ENCODE results near the gene YWHAB.

Gene YWHAB

DNA sequence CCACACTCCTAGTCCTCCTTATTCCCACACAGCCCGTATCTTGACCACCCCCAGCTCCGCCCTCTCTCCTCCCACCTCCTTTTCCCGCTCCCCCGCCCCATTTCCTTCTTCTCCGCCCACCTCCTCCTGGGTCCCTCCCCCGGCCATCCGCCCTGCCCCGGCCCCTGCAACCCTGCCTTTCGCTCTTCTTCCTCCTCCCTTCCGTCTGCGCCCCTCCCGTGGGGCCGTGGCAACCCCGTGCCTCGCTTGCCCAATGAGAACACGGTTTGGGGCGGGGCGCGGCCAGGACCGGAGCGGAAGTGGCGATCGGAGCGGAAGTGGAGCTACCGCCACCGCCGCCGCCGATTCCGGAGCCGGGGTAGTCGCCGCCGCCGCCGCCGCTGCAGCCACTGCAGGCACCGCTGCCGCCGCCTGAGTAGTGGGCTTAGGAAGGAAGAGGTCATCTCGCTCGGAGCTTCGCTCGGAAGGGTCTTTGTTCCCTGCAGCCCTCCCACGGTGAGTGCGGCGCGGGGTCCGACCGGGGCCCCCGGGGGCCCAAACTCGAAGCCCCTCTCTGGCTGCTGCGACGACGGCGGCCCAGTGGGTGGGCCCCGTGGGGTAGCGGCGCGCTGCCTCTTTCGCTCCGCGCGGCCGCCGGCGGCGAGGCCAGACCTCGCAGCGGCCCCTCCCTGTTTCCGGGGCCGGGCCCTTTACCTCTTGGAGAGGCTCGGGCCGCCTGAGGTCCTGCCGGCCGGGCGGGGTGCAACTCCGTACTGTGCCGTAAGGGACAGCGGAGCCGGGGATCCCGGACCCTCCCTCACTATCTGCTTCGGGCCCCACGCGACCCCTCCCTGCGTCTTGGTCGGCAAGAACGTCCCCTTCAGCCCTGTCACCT lies at the start of gene YWHAB:
YWHAB (plus strand) TSS at position 314 of the 874 bp plus-strand sequence. CDS start 15,829 bp downstream, outside the sequence.
- no peak for TF ChIP-seq ZNF274 (IDR thresholded peaks at IDR 0.05; ENCODE audit: low read depth, low read length)
- peak within 1 kb of the TSS; percentile 98 for H3K4me3 ChIP-seq (ENCODE audit: low read length)

DNA sequence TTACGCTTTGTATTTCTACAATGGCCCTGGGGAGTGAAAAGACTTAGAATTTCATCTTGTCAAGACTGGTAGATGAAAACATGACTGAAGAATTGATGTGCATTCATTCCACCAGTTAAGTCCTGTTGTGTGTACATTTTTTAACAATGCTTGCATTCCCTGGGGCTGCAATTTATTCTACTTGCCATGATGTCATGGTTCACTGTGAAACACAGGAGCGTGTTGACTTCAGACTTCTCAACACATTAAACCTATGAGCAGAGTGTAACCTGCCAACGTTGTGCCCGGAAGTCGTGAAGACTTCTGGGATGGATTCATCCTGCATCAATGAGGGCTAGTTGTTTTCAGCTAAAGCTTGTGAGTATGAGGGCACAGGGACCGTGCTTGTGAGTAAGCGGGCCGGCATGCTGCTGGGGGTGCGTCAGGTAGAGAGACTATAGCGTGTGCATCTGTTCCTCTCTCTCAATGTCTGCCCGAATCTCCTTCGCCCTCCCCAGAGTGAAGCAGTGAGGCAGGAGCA lies 48.8 kb upstream of the YWHAB start:
- H3K4me3 ChIP-seq (ENCODE audit: low read length): no peak overlapping the region
- TF ChIP-seq ZNF274 (IDR thresholded peaks at IDR 0.05; ENCODE audit: low read depth, low read length): no peak

DNA sequence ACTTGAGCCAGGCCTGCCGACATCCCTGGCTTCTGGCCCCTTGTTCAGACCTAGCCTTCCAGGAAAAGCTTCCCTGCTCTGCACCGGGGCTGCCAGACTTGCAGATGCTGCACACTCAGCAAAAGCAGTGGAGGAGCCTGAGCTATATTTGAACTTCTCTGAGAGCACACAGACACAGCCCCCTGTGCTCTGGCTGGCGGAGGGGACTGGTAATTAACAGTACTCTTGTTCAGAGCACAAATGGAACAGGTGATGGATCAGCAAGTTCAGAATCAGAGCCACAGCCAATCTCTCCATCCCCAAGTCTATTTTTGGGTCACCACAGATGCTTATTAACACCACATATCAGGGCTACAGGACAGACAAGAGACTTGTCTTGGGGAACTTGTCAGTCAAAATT lies 47.6 kb upstream of the YWHAB start:
- no peak overlapping the region for H3K4me3 ChIP-seq (ENCODE audit: low read length)

DNA sequence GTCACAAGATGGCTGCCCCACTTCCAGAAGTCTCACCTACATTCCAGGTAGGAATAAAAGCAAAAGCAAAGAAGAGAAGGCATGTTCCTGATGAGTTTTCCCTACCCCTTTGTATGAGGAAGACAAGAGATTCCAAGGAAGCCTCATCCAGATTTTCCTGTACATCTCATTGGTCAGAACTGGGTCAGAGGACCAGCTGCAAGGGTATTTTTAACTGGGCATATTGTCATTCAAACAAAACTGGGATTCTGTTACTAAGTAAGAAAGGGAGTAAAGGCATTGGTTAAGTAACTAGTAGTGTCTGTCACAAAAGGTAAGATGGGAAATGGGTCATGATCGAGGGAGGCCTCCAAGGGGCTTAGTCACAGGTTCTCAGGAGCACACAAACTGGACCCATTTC lies 47.0 kb upstream of the YWHAB start:
- no peak for TF ChIP-seq ZNF274 (IDR thresholded peaks at IDR 0.05; ENCODE audit: low read depth, low read length)
- no peak overlapping the region for H3K4me3 ChIP-seq (ENCODE audit: low read length)

More for the DNA sequence above, 47.6 kb upstream of the YWHAB start:
- TF ChIP-seq ZNF274 (IDR thresholded peaks at IDR 0.05; ENCODE audit: low read depth, low read length): no peak

DNA sequence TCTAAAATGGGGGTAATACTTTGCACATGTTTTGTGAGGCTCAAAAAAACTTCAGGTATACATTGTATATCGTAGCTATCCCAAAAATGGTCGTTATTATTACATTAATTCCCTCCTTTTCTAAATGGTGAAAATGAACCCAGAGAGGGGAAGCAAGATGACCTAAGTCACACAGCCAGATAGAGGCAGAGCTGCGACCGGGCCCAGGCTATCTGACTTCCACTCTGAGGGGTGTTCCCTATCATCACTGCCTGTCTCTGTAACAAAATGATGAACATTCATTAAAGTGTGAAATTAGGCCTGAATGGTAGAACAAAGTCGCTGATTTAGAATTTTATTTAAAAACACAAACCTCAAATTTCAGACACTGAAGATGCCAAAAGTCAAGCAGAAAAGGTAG lies 46.0 kb upstream of the YWHAB start:
- H3K4me3 ChIP-seq (ENCODE audit: low read length): no peak overlapping the region
- TF ChIP-seq ZNF274 (IDR thresholded peaks at IDR 0.05; ENCODE audit: low read depth, low read length): no peak

DNA sequence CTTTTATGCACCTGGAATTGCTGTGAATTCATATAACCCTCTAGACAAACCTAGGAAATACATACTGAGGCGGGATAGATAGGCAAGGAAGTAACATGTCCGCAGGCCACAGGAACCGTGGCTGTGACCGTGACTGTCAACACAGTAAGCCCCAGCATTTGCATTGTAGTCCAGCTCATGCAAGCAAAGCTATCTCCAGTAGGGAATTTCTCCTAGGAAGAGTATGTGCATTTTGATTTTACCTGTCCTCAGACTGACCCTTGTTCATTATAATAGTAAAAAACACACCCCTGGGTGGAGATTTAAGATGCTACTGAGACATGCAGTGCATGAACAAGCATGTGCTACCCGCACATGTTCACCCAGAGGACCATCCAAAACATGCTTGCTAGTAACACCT lies 44.7 kb upstream of the YWHAB start:
- no peak overlapping the region for H3K4me3 ChIP-seq (ENCODE audit: low read length)
- TF ChIP-seq ZNF274 (IDR thresholded peaks at IDR 0.05; ENCODE audit: low read depth, low read length): no peak

DNA sequence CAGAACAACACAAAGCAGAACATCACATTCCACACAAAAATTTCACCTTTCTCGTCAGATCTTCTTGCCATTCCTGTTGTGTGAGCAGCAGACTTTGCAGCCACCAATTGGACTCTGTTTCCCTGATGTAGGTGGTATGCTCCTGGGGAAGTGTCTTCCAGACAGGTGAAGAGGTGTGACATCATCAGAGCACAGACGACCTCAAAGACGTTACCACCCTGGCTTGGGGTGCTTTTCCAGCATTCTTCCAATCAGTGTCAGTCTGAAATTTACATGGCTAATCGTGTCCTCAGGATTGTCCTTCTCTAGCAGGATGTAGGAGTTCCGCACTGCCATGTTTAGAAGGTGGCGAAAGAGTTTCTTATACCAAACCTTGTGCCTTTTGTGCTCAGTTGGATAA lies 43.5 kb upstream of the YWHAB start:
- H3K4me3 ChIP-seq (ENCODE audit: low read length): no peak overlapping the region
- no peak for TF ChIP-seq ZNF274 (IDR thresholded peaks at IDR 0.05; ENCODE audit: low read depth, low read length)

DNA sequence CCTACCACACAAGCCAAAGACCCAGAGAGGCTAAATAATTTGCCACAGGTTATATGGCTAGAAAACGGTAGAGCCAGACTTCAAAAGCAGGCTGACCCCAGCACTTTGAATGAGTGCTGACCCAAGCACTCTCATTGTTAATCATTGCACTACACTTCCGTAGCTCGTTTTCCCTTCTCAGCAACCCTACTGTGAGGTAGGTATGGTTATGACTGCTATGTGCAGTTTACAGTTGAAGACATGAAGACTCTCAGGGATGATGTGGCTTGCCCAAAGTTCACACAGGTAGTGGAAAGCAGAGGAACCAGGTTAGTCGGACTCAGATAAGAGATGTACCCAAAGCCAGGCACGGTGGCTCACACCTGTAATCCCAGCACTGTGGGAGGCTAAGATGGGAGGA lies 41.6 kb upstream of the YWHAB start:
- no peak for TF ChIP-seq ZNF274 (IDR thresholded peaks at IDR 0.05; ENCODE audit: low read depth, low read length)
- no peak overlapping the region for H3K4me3 ChIP-seq (ENCODE audit: low read length)

DNA sequence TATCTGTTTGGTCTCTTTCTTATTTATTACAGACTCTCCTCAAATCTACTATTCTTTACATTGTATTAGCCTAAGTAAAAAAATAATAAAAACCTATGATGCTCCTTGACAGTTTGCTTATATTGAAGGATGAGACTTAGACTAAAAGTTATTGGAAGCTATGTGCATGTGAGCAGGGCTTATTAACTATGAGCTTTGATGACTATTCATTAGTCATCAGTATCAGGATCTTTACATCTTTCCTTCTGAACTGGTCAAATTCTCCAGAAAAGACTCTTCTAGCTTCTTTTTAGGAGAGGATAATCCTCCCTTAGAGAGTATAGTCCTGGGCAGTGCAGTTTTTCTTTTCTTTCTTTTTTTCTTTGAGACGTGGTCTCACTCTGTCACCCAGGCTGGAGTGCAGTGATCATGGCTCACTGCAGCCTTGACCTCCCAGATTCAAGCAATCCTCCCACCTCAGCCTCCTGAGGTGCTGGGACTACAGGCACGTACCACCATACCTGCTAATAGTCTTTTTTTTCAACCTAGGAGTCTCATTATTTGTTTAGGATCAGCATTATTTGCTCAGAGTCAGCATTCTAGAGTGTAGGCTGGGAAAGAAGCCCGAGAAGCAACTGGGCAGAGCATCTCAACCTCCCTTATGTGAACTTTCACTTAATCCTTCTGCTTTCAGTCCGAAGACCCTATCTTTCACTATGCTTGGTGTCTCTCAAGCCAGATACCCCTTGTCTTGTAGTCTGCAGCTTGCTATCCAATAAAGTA lies 37.1 kb upstream of the YWHAB start:
- no peak for TF ChIP-seq ZNF274 (IDR thresholded peaks at IDR 0.05; ENCODE audit: low read depth, low read length)
- H3K4me3 ChIP-seq (ENCODE audit: low read length): no peak overlapping the region

DNA sequence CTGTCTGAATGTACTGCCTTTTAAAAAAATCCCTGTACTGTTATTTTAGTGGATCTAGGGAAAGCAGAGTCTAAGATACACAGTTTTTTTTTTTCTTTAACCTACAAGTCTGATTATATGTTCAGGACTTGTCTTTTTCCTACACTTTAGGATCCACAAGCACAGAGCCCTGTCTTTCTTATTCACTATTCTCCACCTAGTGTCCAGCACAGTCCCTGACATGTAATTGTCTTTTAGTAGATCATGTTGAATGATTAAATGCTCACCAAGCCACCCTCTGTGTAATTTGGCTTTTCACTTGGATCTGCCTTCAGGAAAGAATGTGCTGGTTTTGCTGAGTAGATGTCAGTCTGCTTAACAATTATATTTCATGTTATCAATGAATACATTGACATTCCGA lies 35.8 kb upstream of the YWHAB start:
- no peak for TF ChIP-seq ZNF274 (IDR thresholded peaks at IDR 0.05; ENCODE audit: low read depth, low read length)
- H3K4me3 ChIP-seq (ENCODE audit: low read length): no peak overlapping the region

DNA sequence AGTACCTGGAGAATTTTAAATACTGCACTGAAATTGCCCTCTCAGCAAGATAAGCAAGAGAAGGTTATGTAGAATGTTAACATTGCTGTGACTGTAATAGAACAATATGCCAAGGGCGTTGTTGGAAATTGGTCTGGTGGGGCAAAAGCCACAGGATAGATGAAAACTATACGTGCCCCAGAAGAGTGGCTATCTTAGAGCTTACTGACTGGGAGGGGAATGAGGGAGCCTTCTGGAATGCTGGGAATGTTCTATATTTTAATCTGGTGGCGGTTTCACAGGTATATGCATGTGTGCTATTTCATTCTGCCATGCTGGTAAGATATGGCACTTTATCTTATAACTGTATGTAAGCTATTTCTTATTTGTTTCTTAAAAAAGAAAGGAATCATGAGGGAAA lies 35.2 kb upstream of the YWHAB start:
- no peak overlapping the region for H3K4me3 ChIP-seq (ENCODE audit: low read length)
- no peak for TF ChIP-seq ZNF274 (IDR thresholded peaks at IDR 0.05; ENCODE audit: low read depth, low read length)

DNA sequence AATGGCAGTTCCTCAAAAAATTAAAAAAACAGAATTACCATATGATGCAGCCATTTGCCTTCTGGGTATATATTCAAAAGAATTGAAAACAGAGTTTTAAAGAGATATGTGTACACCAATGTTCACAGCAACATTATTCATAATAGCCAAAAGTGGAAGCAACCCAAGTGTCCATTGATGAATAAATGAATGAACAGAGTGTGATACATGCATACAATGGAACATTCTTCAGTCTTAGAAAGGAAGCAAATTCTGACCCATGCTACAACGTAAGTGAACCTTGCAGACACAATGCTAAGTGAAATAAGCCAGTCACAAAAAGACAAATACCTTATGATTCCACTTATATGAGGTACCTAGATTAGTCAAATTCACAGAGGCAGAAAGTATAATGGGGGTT lies 34.7 kb upstream of the YWHAB start:
- no peak overlapping the region for H3K4me3 ChIP-seq (ENCODE audit: low read length)

DNA sequence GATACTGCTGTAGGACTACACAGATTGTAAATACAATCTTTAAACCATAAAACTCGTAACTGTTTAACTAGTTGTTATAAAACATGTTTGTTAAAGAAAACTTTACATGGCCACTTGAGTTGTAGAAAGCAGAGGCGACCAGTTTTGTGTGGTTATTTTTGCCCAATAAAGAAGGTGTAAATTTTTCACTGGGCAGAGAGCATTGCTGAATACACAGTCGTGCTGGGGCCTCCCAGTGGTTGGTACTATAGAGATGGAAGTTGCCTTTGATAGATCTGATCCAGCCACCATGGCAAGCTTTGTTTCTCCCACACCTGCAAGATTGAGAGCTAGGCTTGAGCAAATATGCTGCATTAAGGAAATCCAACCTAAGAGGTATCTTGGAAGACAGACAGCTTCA lies 34.0 kb upstream of the YWHAB start:
- no peak overlapping the region for H3K4me3 ChIP-seq (ENCODE audit: low read length)
- TF ChIP-seq ZNF274 (IDR thresholded peaks at IDR 0.05; ENCODE audit: low read depth, low read length): no peak

More for the DNA sequence above, 34.7 kb upstream of the YWHAB start:
- no peak for TF ChIP-seq ZNF274 (IDR thresholded peaks at IDR 0.05; ENCODE audit: low read depth, low read length)

DNA sequence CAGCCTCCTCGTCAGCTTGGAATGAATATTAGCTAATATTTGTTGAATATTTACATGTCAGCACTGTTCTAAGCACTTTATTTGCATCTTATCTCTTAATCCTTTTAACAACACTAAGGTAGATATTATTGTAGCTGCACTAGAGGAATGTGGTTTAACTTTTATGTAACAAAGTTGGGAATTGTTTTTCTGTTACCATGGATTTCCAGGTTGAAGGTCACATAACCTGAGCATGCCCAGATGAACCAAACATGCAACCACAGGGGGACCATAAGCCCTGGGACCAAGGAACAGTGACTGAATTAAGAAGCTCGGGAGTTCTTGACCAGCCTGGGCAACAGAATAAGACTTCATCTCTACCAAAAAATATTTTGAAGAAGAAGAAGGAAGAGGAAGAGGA lies 29.1 kb upstream of the YWHAB start:
- no peak overlapping the region for H3K4me3 ChIP-seq (ENCODE audit: low read length)
- TF ChIP-seq ZNF274 (IDR thresholded peaks at IDR 0.05; ENCODE audit: low read depth, low read length): no peak

Data from GM08714 (cell line).